HUES6 (cell line): Measurements from ENCODE around the gene CDC14C.

ENCODE experiments used
- H3K27ac ChIP-seq: 2 replicates; pipeline ENCODE4 v1.7.0; 2013; ENCODE audit warnings: low read depth, mild to moderate bottlenecking, low read length, inconsistent platforms
- H3K27me3 ChIP-seq: 2 replicates; pipeline ENCODE4 v1.6.1; 2013; ENCODE audit warnings: low read length; ENCODE audit not compliant: control insufficient read depth, insufficient read depth
- H3K36me3 ChIP-seq: 2 replicates; pipeline ENCODE4 v1.6.1; 2013; ENCODE audit warnings: low read length; ENCODE audit not compliant: control insufficient read depth, insufficient read depth
- H3K4me1 ChIP-seq: 2 replicates; pipeline ENCODE4 v1.6.1; 2013; ENCODE audit warnings: low read length; ENCODE audit not compliant: control insufficient read depth, insufficient read depth
- H3K4me3 ChIP-seq: 2 replicates; pipeline ENCODE4 v1.5.1; 2013; ENCODE audit warnings: low read depth, low read length
- H3K9ac ChIP-seq: one replicate; pipeline ENCODE4 v1.6.1; 2013; ENCODE audit warnings: mild to moderate bottlenecking, low read length
- H3K9me3 ChIP-seq: 2 replicates; pipeline ENCODE4 v1.6.1; 2013; ENCODE audit warnings: low read depth, low read length; ENCODE audit not compliant: control insufficient read depth, insufficient read depth

Gene CDC14C

DNA sequence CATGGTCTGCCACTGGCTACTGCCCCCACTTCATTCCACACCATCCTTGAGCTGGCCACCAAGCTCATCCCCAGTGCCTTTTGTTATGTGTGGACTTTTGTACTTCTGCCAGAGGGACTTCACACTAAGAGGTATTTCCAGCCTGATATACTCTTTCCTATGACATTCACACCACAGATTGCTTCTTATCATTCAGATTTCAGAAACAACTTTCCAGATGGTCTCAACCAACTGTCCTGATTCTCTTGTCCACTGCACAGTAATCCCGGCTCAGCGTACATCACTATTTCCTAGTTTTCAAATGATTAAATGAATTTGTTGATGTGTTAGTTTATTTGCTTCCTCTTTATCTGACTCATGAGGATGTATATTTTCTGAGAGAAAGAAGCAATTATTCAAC, 7.1 kb downstream of the CDC14C start:
- Histone ChIP-seq H3K27me3 (no peaks in the 10 kb centered on the region), H3K36me3 (no peaks in the 10 kb centered on the region), H3K4me1 (no peaks in the 10 kb centered on the region), H3K4me3 (no peak overlapping the region), H3K9ac (no peak overlapping the region), H3K9me3 (no peaks in the 10 kb centered on the region), H3K27ac (no peak overlapping the region)

DNA sequence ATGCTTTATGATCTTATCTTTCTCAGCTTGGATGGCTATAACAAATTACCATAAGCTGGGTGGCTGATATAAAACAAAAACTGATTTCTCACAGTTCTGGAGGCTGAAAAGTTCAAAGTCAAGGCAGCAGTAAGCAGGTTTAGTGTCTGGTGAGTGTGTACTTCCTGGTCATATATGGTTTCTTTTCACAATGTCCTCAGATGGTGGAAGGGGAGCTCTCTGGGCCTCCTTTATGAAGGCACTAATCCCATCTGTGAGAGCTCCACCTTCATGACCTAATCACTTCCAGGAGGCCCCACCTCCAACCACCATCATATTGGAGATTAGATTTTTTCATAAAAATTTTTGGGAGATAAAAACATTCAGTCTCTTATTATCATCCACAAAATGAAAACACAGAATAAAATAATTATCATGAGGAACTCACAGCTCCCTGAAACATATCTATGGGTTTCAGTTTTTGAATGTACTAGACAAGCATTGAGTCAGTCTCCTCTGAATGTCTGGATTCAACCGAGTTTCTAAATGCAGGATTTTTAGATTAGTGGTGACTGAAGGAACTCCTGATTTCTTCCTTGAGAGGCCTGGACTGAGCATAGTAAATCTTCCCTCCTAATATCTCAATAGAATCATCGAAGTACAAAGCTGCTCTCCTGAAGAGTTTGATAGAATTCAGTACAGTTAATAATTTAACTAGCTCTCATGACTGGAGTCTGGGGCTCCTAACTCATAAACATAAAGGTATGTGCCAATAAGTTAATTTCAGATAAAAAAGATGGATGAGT, 8.0 kb downstream of the CDC14C start:
- Histone ChIP-seq H3K9ac (no peak overlapping the region), H3K4me3 (no peak overlapping the region), H3K4me1 (no peaks in the 10 kb centered on the region), H3K27me3 (no peaks in the 10 kb centered on the region), H3K36me3 (no peaks in the 10 kb centered on the region), H3K27ac (no peak overlapping the region), H3K9me3 (no peaks in the 10 kb centered on the region)

DNA sequence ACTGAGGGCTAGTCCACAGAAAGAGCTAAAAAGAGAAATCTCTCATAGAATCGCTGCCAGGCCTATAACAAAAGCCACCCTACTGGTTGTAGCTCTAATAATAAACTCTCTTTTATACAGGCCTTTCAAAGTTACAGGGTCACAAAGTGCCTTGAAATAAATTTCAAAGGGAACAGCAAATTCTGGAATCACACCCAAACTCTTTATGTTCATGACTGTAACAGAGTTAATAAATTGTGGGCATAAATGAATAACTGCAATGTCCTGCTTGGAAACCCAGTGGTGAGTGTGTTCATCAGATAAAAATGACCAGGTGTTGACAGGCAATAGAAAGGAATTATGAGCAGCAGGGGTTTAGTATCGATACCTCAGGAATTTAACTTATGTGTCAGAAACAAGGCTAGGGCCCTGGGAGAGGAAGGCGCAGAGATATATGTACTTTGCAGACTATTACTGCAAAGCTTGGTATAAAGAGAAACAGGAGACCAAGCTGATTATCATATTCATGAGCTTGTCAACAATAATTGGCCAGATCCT, 9.3 kb downstream of the CDC14C start:
- H3K9me3 ChIP-seq, result no peaks in the 10 kb centered on the region
- no peak overlapping the region for H3K27ac ChIP-seq
- H3K4me3 ChIP-seq, result no peak overlapping the region
- no peaks in the 10 kb centered on the region for H3K36me3 ChIP-seq
- no peak overlapping the region for H3K9ac ChIP-seq
- H3K4me1 ChIP-seq, result no peaks in the 10 kb centered on the region
- no peaks in the 10 kb centered on the region for H3K27me3 ChIP-seq

DNA sequence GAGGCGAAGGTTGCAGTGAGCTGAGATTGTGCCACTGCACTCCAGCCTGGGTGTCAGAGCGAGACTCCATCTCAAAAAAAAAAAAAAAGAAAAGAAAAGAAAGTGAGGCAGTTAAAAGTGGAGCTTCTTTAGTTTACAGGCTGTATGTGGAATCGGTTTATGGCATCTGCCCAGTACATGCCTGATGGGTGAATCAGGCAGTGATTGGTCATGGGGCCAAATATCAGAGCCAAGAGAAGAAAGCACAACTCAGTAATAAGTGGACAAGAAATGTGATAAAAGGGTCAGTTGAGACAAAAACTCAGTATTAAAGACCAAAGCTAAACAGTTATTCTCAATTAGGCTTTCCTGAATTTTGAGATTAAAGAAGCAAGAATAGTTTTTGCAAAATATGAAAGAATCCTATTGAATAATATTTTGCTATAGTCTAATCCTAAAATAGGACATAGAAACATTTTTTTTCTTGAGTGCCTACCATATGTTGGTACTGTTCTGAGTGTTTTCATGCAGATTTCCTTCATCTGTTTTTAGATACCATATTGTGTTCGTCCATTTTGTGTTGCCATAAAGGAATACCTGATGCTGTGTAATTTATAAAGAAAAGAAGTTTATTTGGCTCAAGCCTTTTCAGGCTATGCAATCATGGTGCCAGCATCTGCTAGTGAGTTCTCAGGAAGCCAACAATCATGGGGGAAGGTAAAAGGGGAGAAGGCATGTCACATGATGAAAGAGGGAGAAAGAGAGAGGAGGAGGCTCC, 14.4 kb downstream of the CDC14C start:
- H3K9me3 ChIP-seq, result no peaks in the 10 kb centered on the region
- no peaks in the 10 kb centered on the region for H3K36me3 ChIP-seq
- H3K27me3 ChIP-seq, result no peaks in the 10 kb centered on the region
- H3K9ac ChIP-seq, result no peak overlapping the region
- peaks cover 12% of the 10 kb centered on the region for H3K4me1 ChIP-seq
- H3K4me3 ChIP-seq, result no peak overlapping the region
- no peak overlapping the region for H3K27ac ChIP-seq

DNA sequence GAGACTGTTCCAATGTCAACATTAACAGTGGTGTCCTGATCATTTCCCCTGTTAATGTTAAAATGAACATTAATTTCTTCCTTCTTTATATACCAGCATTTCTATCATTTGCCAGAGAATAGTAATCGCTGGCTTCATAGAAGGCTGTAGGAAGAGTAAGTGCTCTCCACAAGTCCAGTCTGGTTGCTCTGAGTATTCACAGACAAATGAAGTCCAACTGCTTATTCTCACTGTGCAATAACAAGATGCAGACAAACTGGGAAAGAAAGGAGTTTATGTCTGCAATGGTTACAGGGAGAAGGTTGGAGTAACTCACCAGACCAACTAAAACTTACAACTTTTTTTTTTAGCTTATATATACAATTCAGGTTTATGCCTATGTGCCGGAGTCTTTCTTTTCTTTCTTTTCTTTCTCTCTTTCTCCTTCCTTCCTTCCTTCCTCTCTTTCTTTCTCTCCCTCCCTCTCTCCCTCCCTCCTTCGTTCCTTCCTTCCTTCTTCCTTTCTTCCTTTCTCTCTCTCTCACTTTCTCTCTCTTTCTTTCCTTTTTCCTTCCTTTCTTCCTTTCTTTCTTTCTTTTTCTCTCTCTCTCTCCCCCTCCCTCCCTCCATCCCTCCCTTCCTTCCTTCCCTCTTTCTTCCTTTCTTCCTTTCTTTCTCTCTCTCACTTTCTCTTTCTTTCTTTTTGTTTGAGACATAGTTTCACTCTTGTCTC, 19.1 kb downstream of the CDC14C start:
- H3K27me3 ChIP-seq, result no peaks in the 10 kb centered on the region
- no peak overlapping the region for H3K9ac ChIP-seq
- no peaks in the 10 kb centered on the region for H3K36me3 ChIP-seq
- H3K27ac ChIP-seq, result no peak overlapping the region
- no peak overlapping the region for H3K4me3 ChIP-seq
- peaks cover 12% of the 10 kb centered on the region for H3K4me1 ChIP-seq
- peaks cover 16% of the 10 kb centered on the region for H3K9me3 ChIP-seq

DNA sequence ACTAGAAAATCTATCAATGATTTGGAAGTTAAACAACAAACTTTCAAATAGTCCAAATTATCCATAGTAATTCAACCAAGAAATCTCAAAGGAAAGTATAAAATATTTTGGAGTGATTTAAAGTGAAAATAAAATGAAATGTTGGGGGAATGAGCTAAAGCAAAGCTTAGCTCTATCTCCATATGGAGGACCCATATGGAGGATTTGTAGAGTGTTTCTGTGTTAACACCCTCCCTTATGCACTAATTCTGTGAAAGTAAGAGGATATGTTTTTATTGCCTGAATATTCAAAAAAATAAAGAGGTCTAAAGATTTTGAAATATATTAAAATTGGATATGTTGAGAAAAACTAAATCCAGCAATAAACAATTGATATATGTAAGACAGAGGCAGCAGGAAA, 31.6 kb downstream of the CDC14C start:
- H3K9me3 ChIP-seq, result peaks cover 4% of the 10 kb centered on the region
- H3K27me3 ChIP-seq, result no peaks in the 10 kb centered on the region
- no peak overlapping the region for H3K4me3 ChIP-seq
- H3K36me3 ChIP-seq, result no peaks in the 10 kb centered on the region
- H3K27ac ChIP-seq, result no peak overlapping the region
- H3K9ac ChIP-seq, result no peak overlapping the region
- H3K4me1 ChIP-seq, result no peaks in the 10 kb centered on the region

DNA sequence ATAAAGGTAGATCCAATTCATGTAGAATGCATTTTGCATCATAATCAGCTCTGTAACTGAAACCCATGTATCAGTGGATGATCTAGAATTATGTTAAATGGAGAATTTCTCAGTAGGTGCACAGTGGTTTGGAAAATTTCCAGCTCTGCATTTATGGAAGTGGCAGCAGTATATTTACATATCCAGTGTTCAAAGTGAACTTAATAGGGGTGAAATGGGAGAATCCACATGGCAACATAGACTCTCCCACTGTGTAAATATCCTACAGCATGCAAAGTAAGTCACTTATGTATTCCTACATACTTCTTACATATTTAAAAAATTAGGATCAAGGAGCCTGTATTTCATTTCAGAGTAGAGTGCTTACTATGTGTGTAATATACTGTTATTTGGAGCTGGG, 35.3 kb downstream of the CDC14C start:
- H3K27ac ChIP-seq, result no peak overlapping the region
- H3K4me1 ChIP-seq, result 0 out of 2 replicates have a peak, but pooled peaks cover 6% of the 10 kb centered on the region
- no peaks in the 10 kb centered on the region for H3K27me3 ChIP-seq
- H3K9me3 ChIP-seq, result no peaks in the 10 kb centered on the region
- no peaks in the 10 kb centered on the region for H3K36me3 ChIP-seq
- H3K9ac ChIP-seq, result no peak overlapping the region
- H3K4me3 ChIP-seq, result no peak overlapping the region

DNA sequence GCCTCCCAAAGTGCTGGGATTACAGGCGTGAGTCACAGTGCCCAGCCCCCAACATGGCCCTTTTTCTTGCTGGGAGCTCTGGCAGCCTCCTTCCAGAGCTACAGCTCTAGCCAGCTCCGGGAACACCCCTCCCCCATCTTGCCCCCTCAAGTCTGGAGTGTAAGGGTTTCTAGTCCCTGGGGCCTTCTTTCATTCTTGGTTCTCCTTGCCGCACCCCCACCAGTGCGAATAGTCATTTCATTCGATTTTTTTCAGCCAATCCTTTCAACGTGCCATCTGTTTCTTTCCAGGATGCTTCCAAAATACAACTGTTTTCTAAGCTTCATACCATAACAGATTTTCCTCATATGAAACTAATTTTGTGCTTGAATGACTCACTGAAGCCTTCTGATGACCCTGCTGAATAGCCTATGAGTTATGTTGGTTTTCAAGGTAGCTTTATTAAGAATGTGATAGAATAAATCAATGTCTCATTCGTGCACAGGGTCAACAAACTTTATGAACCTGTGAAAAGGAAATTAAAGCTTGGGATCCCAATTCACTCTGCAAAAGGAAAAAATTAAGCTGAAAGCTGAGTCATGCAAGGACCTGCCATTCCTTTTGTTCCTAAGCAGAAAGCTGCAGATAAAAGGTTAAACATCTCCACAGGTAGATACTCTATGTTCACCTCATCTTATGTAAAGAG, 38.6 kb downstream of the CDC14C start:
- 0 out of 2 replicates have a peak, but pooled peaks cover 6% of the 10 kb centered on the region for H3K4me1 ChIP-seq
- H3K9me3 ChIP-seq, result no peaks in the 10 kb centered on the region
- H3K4me3 ChIP-seq, result no peak overlapping the region
- H3K9ac ChIP-seq, result no peak overlapping the region
- no peaks in the 10 kb centered on the region for H3K36me3 ChIP-seq
- H3K27ac ChIP-seq, result no peak overlapping the region
- H3K27me3 ChIP-seq, result no peaks in the 10 kb centered on the region

DNA sequence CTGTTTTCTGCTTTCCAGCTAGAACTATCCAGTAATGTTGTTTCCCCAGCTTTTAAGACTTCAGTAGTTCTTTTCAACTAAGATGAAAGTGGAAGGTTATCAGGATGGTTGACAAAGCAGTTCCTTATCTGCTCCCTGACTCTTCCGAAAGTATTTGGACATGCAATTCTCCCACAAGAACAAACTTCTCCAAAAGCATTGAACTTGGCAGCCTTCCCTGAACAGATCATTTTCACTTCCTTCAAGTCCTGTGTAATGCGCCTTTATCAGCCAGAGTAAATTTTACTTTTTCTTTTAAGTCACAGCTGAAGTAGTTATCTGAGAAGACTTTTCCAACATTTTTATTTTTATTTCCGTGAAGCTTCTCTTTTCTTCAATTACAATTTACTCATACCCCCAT, 39.7 kb downstream of the CDC14C start:
- Histone ChIP-seq H3K4me3 (no peak overlapping the region), H3K9ac (no peak overlapping the region), H3K9me3 (no peaks in the 10 kb centered on the region), H3K36me3 (no peaks in the 10 kb centered on the region), H3K4me1 (0 out of 2 replicates have a peak, but pooled peaks cover 6% of the 10 kb centered on the region), H3K27ac (no peak overlapping the region), H3K27me3 (no peaks in the 10 kb centered on the region)

DNA sequence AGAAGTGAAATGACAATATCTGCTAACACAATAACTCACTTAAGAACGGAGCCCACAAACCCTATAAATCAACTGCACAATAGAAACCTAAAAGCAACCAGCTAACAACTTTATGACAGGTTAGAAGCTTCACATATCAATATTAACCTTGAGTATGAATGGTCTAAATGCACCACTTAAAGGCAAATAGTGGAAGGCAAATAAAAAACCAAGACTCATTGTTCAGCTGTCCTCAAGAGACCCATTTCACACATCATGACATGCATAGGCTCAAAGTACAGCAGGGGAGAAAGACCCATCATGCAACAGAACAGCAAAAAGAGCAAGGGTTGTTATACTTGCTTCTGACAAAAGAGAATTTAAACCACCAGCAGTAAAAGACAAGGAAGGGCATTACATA, 46.8 kb downstream of the CDC14C start:
- no peak overlapping the region for H3K27ac ChIP-seq
- H3K36me3 ChIP-seq, result no peaks in the 10 kb centered on the region
- no peak overlapping the region for H3K9ac ChIP-seq
- no peaks in the 10 kb centered on the region for H3K27me3 ChIP-seq
- H3K4me3 ChIP-seq, result no peak overlapping the region
- no peaks in the 10 kb centered on the region; the same call in 1 of the 2 replicates for H3K9me3 ChIP-seq
- no peaks in the 10 kb centered on the region for H3K4me1 ChIP-seq
